ENCODE measurements around the gene HHLA2.

Gene HHLA2

GRCh38 chr3:108394563-108394962 is 98.2 kb downstream of the HHLA2 start:
- no CpG with 5 or more reads among the region's 3 CpGs for WGBS, 2 donors (ENCODE audit: extremely low coverage in 2 of 2, insufficient read length in 2 of 2, insufficient replicate concordance in 1 of 2)
- no peak overlapping the region for H2AFZ ChIP-seq (ENCODE audit: low read length)

GRCh38 chr3:108396336-108396735 is 100.0 kb downstream of the HHLA2 start:
- Histone ChIP-seq H3K18ac (ENCODE audit: low read length) (no peak overlapping the region), H2BK15ac (ENCODE audit: low read length) (no peak overlapping the region), H2BK12ac (ENCODE audit: low read length) (no peak overlapping the region), H3K4me2 (ENCODE audit: insufficient read depth, low read length, poor library complexity, severe bottlenecking) (no peak overlapping the region), H4K91ac (ENCODE audit: low read depth, low read length, poor library complexity) (no peak overlapping the region), H3K9me3 (replicated peaks in 1 of 2; ENCODE audit: control insufficient read depth in 2 of 2, insufficient read depth in 1 of 2, low read depth in 1 of 2, low read length in 2 of 2) (no peaks in the 10 kb centered on the region), H3K27me3 (ENCODE audit: control insufficient read depth in 3 of 3, insufficient read depth in 3 of 3, low read depth in 1 of 3, low read length in 3 of 3) (peaks cover 0 to 3% (median 0%) of the 10 kb centered on the region in 3 experiments), H3K4me3 (ENCODE audit: low read length in 2 of 2) (no peak overlapping the region), H3K4ac (ENCODE audit: low read length) (no peak overlapping the region), H2BK5ac (ENCODE audit: low read length) (no peak overlapping the region), H3K4me1 (ENCODE audit: control insufficient read depth in 2 of 2, insufficient read depth in 1 of 2, low read depth in 1 of 2, low read length in 2 of 2) (peaks cover 0 to 5% of the 10 kb centered on the region in 2 donors), H3K14ac (ENCODE audit: low read length) (no peak overlapping the region), H3K23ac (ENCODE audit: low read depth, low read length, poor library complexity) (no peak overlapping the region), H4K8ac (ENCODE audit: low read depth, low read length) (no peak overlapping the region), H2AFZ (ENCODE audit: low read length) (no peak overlapping the region), H3K79me1 (ENCODE audit: low read depth, low read length) (no peaks in the 10 kb centered on the region), H3K9ac (ENCODE audit: low read depth, low read length, poor library complexity) (no peak overlapping the region), H2BK120ac (ENCODE audit: low read depth, low read length) (no peak overlapping the region), H3K27ac (replicated peaks; ENCODE audit: low read length) (no peak overlapping the region), H3K36me3 (replicated peaks in 1 of 2; ENCODE audit: control insufficient read depth in 2 of 2, insufficient read depth in 2 of 2, low read length in 2 of 2) (no peaks in the 10 kb centered on the region), H2AK5ac (ENCODE audit: low read depth, low read length) (no peak overlapping the region)
- no peak for DNase-seq (ENCODE audit: low spot score)
- no CpG with 5 or more reads among the region's 1 CpG for WGBS, 2 donors (ENCODE audit: extremely low coverage in 2 of 2, insufficient read length in 2 of 2, insufficient replicate concordance in 1 of 2)

More at GRCh38 chr3:108394563-108394962, 98.2 kb downstream of the HHLA2 start:
- peaks cover 0 to 7% of the 10 kb centered on the region in 2 donors for H3K4me1 ChIP-seq (ENCODE audit: control insufficient read depth in 2 of 2, insufficient read depth in 1 of 2, low read depth in 1 of 2, low read length in 2 of 2)
- H2AK5ac ChIP-seq (ENCODE audit: low read depth, low read length), result no peak overlapping the region
- H3K9me3 ChIP-seq (replicated peaks in 1 of 2; ENCODE audit: control insufficient read depth in 2 of 2, insufficient read depth in 1 of 2, low read depth in 1 of 2, low read length in 2 of 2), result no peaks in the 10 kb centered on the region
- no peak overlapping the region for H3K14ac ChIP-seq (ENCODE audit: low read length)
- no peak overlapping the region for H4K91ac ChIP-seq (ENCODE audit: low read depth, low read length, poor library complexity)
- H4K8ac ChIP-seq (ENCODE audit: low read depth, low read length), result no peak overlapping the region
- H3K27ac ChIP-seq (replicated peaks; ENCODE audit: low read length), result no peak overlapping the region
- DNase-seq (ENCODE audit: low spot score), result no peak
- no peak overlapping the region for H2BK120ac ChIP-seq (ENCODE audit: low read depth, low read length)
- no peak overlapping the region for H2BK5ac ChIP-seq (ENCODE audit: low read length)
- H3K4me3 ChIP-seq (ENCODE audit: low read length in 2 of 2), result no peak overlapping the region
- no peak overlapping the region for H2BK12ac ChIP-seq (ENCODE audit: low read length)
- no peak overlapping the region for H3K18ac ChIP-seq (ENCODE audit: low read length)
- H3K9ac ChIP-seq (ENCODE audit: low read depth, low read length, poor library complexity), result no peak overlapping the region
- no peak overlapping the region for H3K4me2 ChIP-seq (ENCODE audit: insufficient read depth, low read length, poor library complexity, severe bottlenecking)
- peaks cover 0 to 3% (median 2%) of the 10 kb centered on the region in 3 experiments for H3K27me3 ChIP-seq (ENCODE audit: control insufficient read depth in 3 of 3, insufficient read depth in 3 of 3, low read depth in 1 of 3, low read length in 3 of 3)
- no peaks in the 10 kb centered on the region for H3K79me1 ChIP-seq (ENCODE audit: low read depth, low read length)
- H3K36me3 ChIP-seq (replicated peaks in 1 of 2; ENCODE audit: control insufficient read depth in 2 of 2, insufficient read depth in 2 of 2, low read length in 2 of 2), result no peaks in the 10 kb centered on the region
- no peak overlapping the region for H3K4ac ChIP-seq (ENCODE audit: low read length)
- no peak overlapping the region for H2BK15ac ChIP-seq (ENCODE audit: low read length)
- H3K23ac ChIP-seq (ENCODE audit: low read depth, low read length, poor library complexity), result no peak overlapping the region

- H3K9ac ChIP-seq (ENCODE audit: low read depth, low read length, poor library complexity), result no peak overlapping the region
- H4K8ac ChIP-seq (ENCODE audit: low read depth, low read length), result no peak overlapping the region
- no peak overlapping the region for H3K4me2 ChIP-seq (ENCODE audit: insufficient read depth, low read length, poor library complexity, severe bottlenecking)
- WGBS, 2 donors (ENCODE audit: extremely low coverage in 2 of 2, insufficient read length in 2 of 2, insufficient replicate concordance in 1 of 2), result no CpG with 5 or more reads among the region's 6 CpGs
- H3K4me3 ChIP-seq (ENCODE audit: low read length in 2 of 2), result no peak overlapping the region
- no peak overlapping the region for H2AK5ac ChIP-seq (ENCODE audit: low read depth, low read length)
- no peak overlapping the region for H3K4ac ChIP-seq (ENCODE audit: low read length)
- H3K27me3 ChIP-seq (ENCODE audit: control insufficient read depth in 3 of 3, insufficient read depth in 3 of 3, low read depth in 1 of 3, low read length in 3 of 3), result peaks cover 0 to 3% (median 0%) of the 10 kb centered on the region in 3 experiments
- H3K79me1 ChIP-seq (ENCODE audit: low read depth, low read length), result no peaks in the 10 kb centered on the region
- no peak overlapping the region for H2BK120ac ChIP-seq (ENCODE audit: low read depth, low read length)
- no peak overlapping the region for H2BK12ac ChIP-seq (ENCODE audit: low read length)
- H3K18ac ChIP-seq (ENCODE audit: low read length), result no peak overlapping the region
- peaks cover 0 to 1% of the 10 kb centered on the region in 2 donors for H3K4me1 ChIP-seq (ENCODE audit: control insufficient read depth in 2 of 2, insufficient read depth in 1 of 2, low read depth in 1 of 2, low read length in 2 of 2)
- H3K27ac ChIP-seq (replicated peaks; ENCODE audit: low read length), result no peak overlapping the region
- H3K36me3 ChIP-seq (replicated peaks in 1 of 2; ENCODE audit: control insufficient read depth in 2 of 2, insufficient read depth in 2 of 2, low read length in 2 of 2), result no peaks in the 10 kb centered on the region
- no peak overlapping the region for H2BK5ac ChIP-seq (ENCODE audit: low read length)
- H2AFZ ChIP-seq (ENCODE audit: low read length), result no peak overlapping the region
- H2BK15ac ChIP-seq (ENCODE audit: low read length), result no peak overlapping the region
- peaks cover 0 to 2% of the 10 kb centered on the region in 2 donors for H3K9me3 ChIP-seq (replicated peaks in 1 of 2; ENCODE audit: control insufficient read depth in 2 of 2, insufficient read depth in 1 of 2, low read depth in 1 of 2, low read length in 2 of 2)
- H4K91ac ChIP-seq (ENCODE audit: low read depth, low read length, poor library complexity), result no peak overlapping the region
- H3K23ac ChIP-seq (ENCODE audit: low read depth, low read length, poor library complexity), result no peak overlapping the region
- no peak for DNase-seq (ENCODE audit: low spot score)
- H3K14ac ChIP-seq (ENCODE audit: low read length), result no peak overlapping the region
These were observed 102.2 kb downstream of the HHLA2 start for GRCh38 chr3:108398510-108398909.

GRCh38 chr3:108401836-108402235 is 105.5 kb downstream of the HHLA2 start:
- Histone ChIP-seq H3K18ac (ENCODE audit: low read length) (no peak overlapping the region), H2AK5ac (ENCODE audit: low read depth, low read length) (no peak overlapping the region), H2BK5ac (ENCODE audit: low read length) (no peak overlapping the region), H3K79me1 (ENCODE audit: low read depth, low read length) (no peaks in the 10 kb centered on the region), H3K14ac (ENCODE audit: low read length) (no peak overlapping the region), H4K8ac (ENCODE audit: low read depth, low read length) (no peak overlapping the region), H3K4me1 (ENCODE audit: control insufficient read depth in 2 of 2, insufficient read depth in 1 of 2, low read depth in 1 of 2, low read length in 2 of 2) (peaks cover 0 to 3% of the 10 kb centered on the region in 2 donors), H3K4me2 (ENCODE audit: insufficient read depth, low read length, poor library complexity, severe bottlenecking) (no peak overlapping the region), H3K36me3 (replicated peaks in 1 of 2; ENCODE audit: control insufficient read depth in 2 of 2, insufficient read depth in 2 of 2, low read length in 2 of 2) (no peaks in the 10 kb centered on the region), H2AFZ (ENCODE audit: low read length) (no peak overlapping the region), H2BK120ac (ENCODE audit: low read depth, low read length) (no peak overlapping the region), H2BK15ac (ENCODE audit: low read length) (no peak overlapping the region), H3K4ac (ENCODE audit: low read length) (no peak overlapping the region), H3K4me3 (ENCODE audit: low read length in 2 of 2) (no peak overlapping the region), H3K9ac (ENCODE audit: low read depth, low read length, poor library complexity) (no peak overlapping the region), H3K9me3 (replicated peaks in 1 of 2; ENCODE audit: control insufficient read depth in 2 of 2, insufficient read depth in 1 of 2, low read depth in 1 of 2, low read length in 2 of 2) (peaks cover 0 to 2% of the 10 kb centered on the region in 2 donors), H3K27me3 (ENCODE audit: control insufficient read depth in 3 of 3, insufficient read depth in 3 of 3, low read depth in 1 of 3, low read length in 3 of 3) (no peaks in the 10 kb centered on the region), H3K27ac (replicated peaks; ENCODE audit: low read length) (no peak overlapping the region), H3K23ac (ENCODE audit: low read depth, low read length, poor library complexity) (no peak overlapping the region), H2BK12ac (ENCODE audit: low read length) (no peak overlapping the region), H4K91ac (ENCODE audit: low read depth, low read length, poor library complexity) (no peak overlapping the region)
- no CpG with 5 or more reads among the region's 2 CpGs for WGBS, 2 donors (ENCODE audit: extremely low coverage in 2 of 2, insufficient read length in 2 of 2, insufficient replicate concordance in 1 of 2)
- DNase-seq (ENCODE audit: low spot score), result no peak

All from neuronal stem cell (in vitro differentiated cells).